Fibroblast of skin of scalp (primary cell): ENCODE data around the gene TFAP2A.

Source experiments
- DNase-seq: peaks from one replicate; pipeline ENCODE4 v3.0.0-alpha.2; 2013

TFAP2A gene

GRCh38 chr6:10425975-10426780, 11.3 kb upstream of the TFAP2A start:
- DNase-seq = peak; percentile 33

- no peak for DNase-seq
These were observed 10.5 kb upstream of the TFAP2A start for GRCh38 chr6:10425176-10425974.

DNA sequence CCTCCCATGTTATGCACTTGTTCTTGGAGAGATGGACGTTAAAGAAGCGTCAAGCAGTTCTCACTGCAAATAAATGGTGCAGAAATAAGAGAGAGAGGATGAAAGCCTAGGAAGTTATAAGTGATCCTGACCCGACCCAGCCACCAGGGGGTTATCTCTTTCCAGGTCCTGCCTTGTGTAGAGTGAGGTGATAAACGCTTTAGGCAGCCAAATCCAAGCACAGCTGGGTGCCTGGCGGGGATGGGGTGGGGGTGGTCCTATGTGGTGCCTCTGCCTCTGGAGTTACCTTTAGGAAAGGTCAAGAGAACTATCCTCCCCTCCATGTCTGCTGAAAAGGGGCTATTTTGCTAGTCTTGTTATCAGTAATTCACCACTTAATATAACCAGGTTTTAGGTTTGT, 9.2 kb upstream of the TFAP2A start:
- no peak for DNase-seq

DNA sequence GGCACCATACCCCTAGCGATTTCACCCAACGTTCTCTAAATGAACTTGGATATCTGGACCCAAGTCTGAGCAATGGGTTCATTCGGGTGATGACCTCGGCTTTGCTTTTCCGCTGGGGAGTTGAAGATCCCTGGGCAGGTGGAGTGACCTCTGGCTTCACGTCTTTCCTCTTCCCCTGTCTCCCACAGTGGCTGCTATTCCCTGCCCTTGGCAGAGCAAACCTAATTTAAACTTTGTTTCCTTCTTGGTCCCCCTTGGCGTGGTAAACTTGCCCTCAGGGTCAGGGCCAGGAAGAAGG, 7.8 kb upstream of the TFAP2A start:
- DNase-seq = no peak

DNA sequence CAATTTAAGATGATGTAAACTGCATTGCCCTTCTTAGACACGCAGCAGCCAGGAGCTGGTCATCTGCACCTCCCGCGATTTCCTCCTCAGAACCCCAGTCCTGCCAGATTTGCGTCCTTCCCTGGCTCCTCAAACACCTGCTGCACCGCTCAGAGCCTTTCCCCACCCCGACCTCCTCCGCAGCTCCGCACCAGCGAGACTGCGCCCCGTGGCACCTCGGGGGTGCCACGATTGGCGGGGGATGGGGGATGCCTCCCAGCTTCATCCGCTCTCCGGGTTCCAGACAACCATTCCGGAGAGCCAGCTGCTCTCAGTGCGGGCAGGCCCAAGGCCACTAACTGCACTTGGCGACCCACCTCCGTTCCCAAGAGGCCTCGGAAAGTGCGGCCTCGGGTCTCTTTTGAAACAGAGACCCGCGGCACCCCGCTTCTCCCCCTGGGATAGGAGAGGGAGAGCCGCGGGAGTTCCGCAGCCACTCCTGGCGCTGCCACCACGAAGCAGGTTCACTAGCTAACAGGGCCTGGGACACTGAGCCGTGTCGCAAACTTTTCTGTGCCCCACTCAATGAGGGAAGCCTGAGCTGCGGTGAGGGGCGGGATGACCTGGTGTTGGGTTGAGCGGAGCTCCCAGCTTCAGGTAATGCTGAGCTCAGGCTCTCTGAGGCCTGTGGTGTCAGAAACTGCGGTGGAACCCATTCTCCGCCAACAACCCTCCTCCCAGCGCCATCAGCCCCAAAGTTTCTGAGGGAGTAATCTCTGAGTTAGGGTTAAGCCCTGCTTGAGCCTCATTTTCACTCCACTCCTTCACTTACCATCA, 7.3 kb upstream of the TFAP2A start:
- DNase-seq = no peak

GRCh38 chr6:10421158-10421920, 6.5 kb upstream of the TFAP2A start:
- DNase-seq = no peak

GRCh38 chr6:10420546-10421157, 5.8 kb upstream of the TFAP2A start:
- no peak for DNase-seq

DNA sequence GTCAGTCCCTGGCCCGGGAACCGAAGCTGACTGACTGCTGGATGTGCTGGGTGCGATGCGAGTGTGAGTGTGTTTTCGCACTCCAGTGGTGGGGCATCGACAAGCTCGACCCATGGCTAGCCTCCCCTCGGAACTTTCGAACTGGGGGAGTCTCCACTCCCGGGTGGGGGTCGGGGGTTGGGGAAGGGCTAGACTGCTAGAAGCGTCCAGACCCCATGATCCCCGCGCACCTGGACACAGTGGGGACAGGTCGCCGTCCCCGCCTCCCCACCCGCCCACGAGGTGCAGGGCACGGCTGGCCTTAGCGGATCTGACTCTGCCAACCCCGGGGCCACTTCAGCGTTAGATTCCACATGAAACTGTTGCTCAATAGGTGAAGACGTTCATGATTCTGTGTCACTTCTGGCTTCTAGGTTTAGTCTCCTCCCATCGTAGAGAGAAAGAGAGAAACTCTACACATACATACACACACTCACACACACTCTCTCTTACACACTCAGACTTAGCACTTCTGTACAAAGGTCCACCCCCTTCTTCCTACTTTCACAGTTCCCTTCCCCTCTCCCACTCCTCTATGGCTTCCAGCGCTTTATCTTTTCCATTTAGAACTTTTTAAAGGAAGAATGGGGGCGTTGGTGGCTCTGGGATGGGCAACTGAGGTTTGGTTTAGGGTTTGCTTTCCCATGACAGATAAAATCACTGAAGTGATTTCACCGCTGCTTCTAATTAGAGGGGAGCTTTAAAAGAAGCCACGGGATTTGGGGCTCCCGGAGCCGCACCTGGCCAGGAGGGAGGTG, 5.1 kb upstream of the TFAP2A start:
- DNase-seq = no peak

DNA sequence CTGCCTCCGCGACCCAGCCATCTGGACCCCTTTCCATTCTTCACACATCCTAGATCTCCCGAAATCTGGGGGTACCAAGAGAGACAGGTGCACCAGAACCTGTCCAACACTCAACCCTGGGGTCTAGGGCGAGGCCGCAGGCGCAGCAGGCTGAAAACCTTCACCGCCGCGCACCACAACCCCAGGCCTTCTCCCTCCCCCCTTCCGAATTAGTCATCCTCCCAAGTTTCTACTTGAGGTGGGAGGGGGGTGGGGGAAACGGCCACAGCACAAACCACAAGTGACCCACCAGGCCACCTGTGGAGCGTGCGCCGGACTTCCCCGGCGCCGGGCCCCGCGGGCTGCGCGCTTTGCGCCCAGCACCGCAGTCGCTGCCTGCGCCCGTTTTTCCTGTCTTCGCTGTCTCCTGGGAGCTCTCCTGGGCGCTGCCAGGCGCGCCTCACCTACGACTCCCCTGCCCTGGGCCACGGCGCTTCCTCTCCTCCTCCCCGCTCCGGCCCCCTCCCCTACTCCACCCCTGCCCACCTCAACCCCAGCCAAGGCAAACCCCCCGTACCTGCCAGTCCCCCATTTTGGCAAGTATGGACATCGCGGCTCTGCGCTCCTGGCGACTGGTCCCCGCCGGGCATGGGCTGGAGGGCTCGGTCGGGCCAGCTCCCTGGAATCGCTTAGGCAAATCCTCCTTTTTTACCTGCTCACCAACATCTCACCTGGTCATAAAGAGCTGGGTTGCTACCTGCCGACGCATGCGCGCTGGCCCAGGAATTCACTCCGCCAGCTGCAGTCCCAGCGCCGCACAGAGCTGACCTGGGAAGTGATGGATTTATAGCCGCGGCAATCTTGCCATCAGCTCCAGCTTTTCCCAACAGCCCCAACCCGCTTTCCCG, 4.2 kb upstream of the TFAP2A start:
- no peak for DNase-seq

GRCh38 chr6:10418361-10418861, 3.5 kb upstream of the TFAP2A start:
- no peak for DNase-seq

DNA sequence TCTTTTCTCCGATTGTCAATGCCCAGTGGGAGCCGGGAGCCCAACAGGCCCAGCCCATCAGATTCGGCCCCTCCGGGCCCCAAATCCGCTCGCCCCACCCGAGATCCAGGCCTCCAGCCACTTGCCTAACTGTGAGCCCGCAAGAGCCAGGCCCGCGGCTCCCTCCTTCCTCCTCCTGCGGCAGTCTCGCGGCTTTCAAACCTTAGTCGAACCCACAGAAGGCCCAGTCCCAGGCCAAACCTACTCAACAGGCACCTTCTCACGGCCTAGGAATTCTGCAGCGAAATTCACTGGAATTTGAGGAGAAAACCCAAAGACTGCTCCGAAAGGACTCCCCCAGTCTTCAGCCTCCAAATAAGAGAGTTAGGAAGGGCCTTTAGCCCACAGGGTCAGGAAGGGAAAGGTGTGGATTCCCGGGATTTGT, 2.8 kb upstream of the TFAP2A start:
- no peak for DNase-seq

GRCh38 chr6:10416863-10417641, 2.2 kb upstream of the TFAP2A start:
- no peak for DNase-seq

DNA sequence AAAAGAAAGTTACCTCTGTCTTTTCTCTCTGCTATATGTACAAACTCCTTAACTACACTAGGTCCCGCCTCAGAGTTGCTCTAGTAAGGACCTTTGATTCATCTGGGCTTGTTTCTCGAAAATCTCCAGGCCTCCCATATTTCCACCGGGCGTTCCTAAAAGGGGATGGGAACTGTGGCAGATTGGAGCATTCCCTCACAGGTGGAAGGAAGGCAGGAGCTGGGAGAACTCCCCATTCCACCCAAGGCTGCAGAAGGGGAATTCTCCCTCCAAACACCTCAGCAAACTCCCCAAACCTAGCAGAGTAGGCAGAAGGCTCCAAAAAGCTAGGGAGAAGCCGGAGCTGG, 1.6 kb upstream of the TFAP2A start:
- DNase-seq = no peak

DNA sequence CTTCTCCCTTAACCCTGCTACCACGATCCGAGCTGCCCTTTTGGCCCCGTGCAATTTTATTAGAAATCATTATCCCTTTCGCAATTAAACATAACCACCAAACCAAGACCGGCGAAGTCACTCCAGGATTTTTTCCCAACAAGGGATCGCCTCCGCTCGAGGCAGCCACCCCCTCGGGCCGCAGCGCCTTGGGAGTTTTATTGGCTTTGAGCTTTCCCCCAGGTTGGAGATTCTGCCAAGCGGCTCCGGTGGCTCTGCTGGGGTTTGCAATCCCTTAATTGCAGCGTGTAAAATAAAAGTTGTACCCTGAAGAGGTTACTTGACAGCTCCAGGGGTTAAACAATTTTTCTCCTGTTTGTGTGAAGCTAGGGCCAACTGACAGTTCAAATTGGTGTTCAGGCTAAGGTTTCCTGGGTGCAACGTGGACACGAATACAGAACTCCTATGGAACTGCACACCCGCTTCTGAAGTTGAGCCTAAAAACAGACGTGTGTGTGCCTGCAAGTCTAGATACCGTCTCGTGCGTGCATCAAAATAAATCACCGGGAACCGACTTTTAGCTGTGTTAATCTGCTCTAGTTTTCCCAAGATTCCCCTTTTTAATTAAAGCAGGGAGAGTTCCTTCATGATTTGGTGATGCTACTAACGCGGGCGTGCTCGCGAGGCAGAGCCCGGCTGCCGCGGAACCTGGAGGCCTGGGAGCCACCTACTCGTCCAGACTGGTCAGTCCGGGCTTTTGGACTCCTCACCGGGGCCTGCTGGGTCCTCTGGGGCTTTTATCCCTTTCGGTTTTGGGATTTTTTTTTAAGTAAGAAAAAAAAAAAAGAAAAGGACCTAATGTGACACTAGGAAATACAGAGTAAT, 975 bp upstream of the TFAP2A start:
- no peak for DNase-seq

DNA sequence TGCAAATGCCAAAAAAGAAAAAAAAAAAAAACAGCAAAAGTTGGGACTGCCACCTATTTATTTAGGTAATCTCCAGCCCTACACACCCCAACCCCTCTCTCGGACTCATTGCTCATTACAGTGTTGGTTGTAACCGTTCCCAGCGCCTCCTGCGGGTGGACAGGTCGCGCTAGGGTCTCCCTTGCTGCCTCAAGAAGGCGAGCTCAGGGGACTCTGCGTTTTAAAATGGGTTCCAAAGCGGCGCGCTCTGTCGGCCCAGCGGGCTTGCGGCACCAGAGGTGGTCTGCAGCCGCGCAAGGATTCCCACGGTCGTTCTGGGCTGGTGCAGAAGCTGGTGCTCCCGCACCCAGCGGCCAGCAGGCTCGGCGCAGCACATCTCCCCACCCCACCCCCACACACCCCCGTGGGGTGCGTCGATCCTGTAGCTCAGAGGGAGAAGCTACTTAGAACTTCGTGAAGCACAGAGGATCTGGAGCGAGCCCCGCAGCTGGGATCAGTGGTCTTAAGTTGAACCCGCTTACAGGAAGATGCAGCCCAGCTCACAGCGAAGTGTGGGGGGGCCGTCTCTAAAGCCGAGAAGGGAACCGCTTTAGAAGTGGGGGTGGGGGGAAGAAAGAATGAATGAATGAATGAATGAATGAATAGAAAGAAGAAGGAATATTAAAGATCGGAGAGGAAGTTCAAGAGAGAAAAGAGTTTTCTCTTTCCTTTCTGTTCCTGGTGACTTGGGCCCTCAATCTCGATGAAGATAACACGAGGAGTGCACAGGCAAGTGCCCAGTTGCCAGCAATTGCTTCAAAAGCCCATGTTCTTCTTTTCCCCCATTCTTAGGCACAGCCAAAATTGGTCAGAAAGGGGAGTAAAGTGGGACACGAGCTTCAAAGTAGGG, 780 bp downstream of the TFAP2A start:
- no peak for DNase-seq

DNA sequence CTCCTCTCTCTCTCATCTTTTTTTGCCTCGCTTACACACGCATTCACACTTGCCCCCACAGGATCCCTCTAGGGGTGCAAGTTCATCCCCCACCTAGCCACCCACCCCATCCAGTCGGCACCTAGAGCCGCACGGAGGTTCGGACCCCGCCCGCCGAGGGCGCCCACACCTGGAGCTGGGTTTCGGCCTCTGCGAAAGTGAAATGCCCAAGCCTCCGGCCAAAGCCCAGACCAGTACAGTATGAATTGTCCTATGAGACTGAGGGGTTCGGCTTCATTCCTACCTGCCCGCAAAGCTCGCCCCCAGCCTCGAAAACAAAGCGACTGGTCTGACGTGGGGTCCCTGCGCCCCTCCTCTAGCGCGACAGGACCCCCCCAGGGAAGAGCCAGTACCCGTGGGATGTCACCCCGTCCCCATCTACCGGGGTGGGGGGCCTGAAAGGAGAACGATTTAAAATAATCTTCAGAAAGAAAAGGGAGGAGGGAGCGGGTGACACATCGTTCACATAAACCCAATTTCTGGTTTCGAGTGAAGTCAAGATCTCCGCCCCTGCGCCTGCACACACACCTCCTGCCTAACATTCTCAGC, 1.5 kb downstream of the TFAP2A start:
- no peak for DNase-seq
